Sigmoid colon (tissue), 7 donors: ENCODE results near the gene KLHL42. TPM values are rescaled to one million over a fixed set of nuclear protein-coding genes. Genes with fewer than 3 reads are reported as not detected.
"Not testable (repeated sequence)": the region's sequence is repeated elsewhere in the genome, so short reads cannot be mapped to it uniquely, and the experiment has no call there.

Experiments used
- DNase-seq: peaks from one replicate; pipeline ENCODE4 v3.0.0-alpha.2; 2019
- H3K27ac ChIP-seq, 4 donors: fragments of 200-600 bp; sonication (generic); one replicate each; pipeline ENCODE4 v1.5.1; 2016 to 2019; ENCODE audit warnings: mild to moderate bottlenecking in 1 of 4
- H3K27me3 ChIP-seq, 3 donors: fragments of 200-600 bp; sonication (generic); one replicate each; pipeline ENCODE4 v1.5.1; 2019; ENCODE audit warnings: mild to moderate bottlenecking in 1 of 3
- H3K36me3 ChIP-seq, 4 donors: fragments of 200-600 bp; sonication (generic); one replicate each; pipeline ENCODE4 v1.5.1; 2016 to 2019
- H3K4me1 ChIP-seq, 4 donors: fragments of 200-600 bp; sonication (generic); one replicate each; pipeline ENCODE4 v1.5.1; 2017 to 2019
- H3K4me3 ChIP-seq, 4 donors: fragments of 200-600 bp; sonication (generic); one replicate each; pipeline ENCODE4 v1.5.1; 2017 to 2019; ENCODE audit warnings: mild to moderate bottlenecking in 2 of 4, moderate library complexity in 1 of 4
- H3K9me3 ChIP-seq, 4 donors: fragments of 200-600 bp in 3 of 4; sonication (generic) in 3 of 4; one replicate each; pipeline versions ENCODE4 v1.5.1 to v1.6.1; 2013 to 2019
- CTCF ChIP-seq, 4 experiments: fragments of 450-650 bp in 3 of 4; fragments of 200-600 bp in 1 of 4; IDR thresholded peaks; one replicate each; pipeline ENCODE4 v1.5.1; 2016 to 2019; ENCODE audit warnings: antibody characterized with exemption in 4 of 4, mild to moderate bottlenecking in 3 of 4, moderate library complexity in 2 of 4
- EP300 ChIP-seq, 4 donors: sonication (generic); formaldehyde crosslinking; IDR thresholded peaks; one replicate each; pipeline ENCODE4 v1.6.1; 2017; ENCODE audit warnings: antibody characterized with exemption in 4 of 4
- POLR2A ChIP-seq, 2 donors: fragments of 450-650 bp; IDR thresholded peaks; one replicate each; pipeline ENCODE4 v1.6.1; 2016; ENCODE audit warnings: antibody characterized with exemption in 2 of 2, mild to moderate bottlenecking in 2 of 2, moderate library complexity in 2 of 2
- POLR2AphosphoS5 ChIP-seq, 4 donors: sonication (generic); formaldehyde crosslinking; IDR thresholded peaks; one replicate each; pipeline ENCODE4 v1.6.1; 2017; ENCODE audit warnings: antibody characterized with exemption in 4 of 4
- WGBS, 2 donors: extraction: QIAGEN DNeasy Blood & Tissue Kit; methylation state at CpG; one replicate each; pipeline ENCODE4 v1.1.7; 2013; 5-methylcytosine and 5-hydroxymethylcytosine counted together
- intact Hi-C: fragments of 100-400 bp; cut with DNase I; formaldehyde crosslinking; loops from one replicate; pipeline ENCODE4 v1.15.1; 2023
- polyA plus RNA-seq, 3 donors: library from polyadenylated mRNA; stranded (reverse); fragments of 200-250 nt; gene quantifications; one replicate each; pipeline ENCODE4 v1.2.3, GENCODE V29; 2013
- small RNA-seq, 3 donors: library from RNA; depleted of rRNA; stranded (forward); fragments of <200 nt; gene quantifications; one replicate each; pipeline ENCODE3, GENCODE V24; 2016
- total RNA-seq, 4 donors: library from RNA; depleted of rRNA; stranded (reverse); fragments of >200 nt; gene quantifications; one replicate each; pipeline ENCODE4 v1.1.0, GENCODE V29; 2016
- donor health status: healthy with polysubstance abuse.
- donor health status: Bipolar disorder and iron deficiency.
- donor health status: healthy.

KLHL42 gene
- total and polyA plus RNA-seq, 7 donors = 3.6 to 78.1 (median 60.7) TPM

DNA sequence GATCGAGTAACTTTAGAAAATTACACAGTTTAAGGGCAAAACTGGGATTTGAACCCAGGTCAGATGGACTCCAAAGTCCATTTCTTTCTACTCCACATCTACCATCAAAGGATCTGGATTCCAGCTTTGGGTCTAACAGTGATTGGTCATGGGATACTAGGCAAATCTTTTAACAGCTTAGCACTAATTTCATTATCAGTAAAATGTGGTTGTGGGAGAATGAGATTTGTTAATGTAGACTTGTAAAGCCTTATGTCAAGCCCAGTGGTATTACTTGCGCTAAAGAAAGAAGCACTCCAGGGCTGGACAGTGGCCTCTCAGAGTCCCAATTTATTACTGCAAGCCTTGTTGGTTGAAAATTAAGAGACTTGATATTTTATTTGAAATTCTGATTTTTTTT, 65.2 kb downstream of the KLHL42 start:
- Histone ChIP-seq H3K36me3 (no peaks in the 10 kb centered on the region), H3K4me1 (no peaks in the 10 kb centered on the region), H3K27ac (no peak overlapping the region), H3K27me3 (no peaks in the 10 kb centered on the region), H3K9me3 (no peaks in the 10 kb centered on the region), H3K4me3 (no peak overlapping the region)
- DNase-seq = no peak
- intact Hi-C loops = no loop called here
- WGBS, 2 donors = 92 to 94% methylated on average over 2 of the region's 2 CpGs
- TF ChIP-seq POLR2AphosphoS5 (IDR thresholded peaks at IDR 0.05) (no peak), POLR2A (IDR thresholded peaks at IDR 0.05) (no peak), CTCF (IDR thresholded peaks at IDR 0.05) (no peak), EP300 (IDR thresholded peaks at IDR 0.05) (no peak)

DNA sequence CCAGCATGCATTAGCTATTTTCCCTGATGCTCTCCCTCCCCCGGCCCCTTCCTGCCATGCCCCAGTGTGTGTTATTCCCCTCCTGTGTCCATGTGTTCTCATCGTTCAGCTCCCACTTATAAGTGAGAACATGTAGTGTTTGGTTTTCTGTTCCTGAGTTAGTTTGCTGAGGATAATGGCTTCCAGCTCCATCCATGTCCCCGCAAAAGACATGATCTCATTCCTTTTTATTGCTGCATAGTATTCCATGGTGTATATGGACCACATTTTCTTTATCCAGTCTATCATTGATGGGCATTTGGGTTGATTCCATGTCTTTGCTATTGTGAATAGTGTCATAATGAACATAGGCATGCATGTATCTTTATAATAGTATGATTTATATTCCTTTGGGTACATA, 65.7 kb downstream of the KLHL42 start:
- H3K27me3 ChIP-seq, intact Hi-C loops, H3K27ac ChIP-seq, DNase-seq, H3K4me3 ChIP-seq, H3K36me3 ChIP-seq, H3K4me1 ChIP-seq, H3K9me3 ChIP-seq: not testable (repeated sequence)
- 95 to 96% methylated on average over 3 of the region's 3 CpGs for WGBS, 2 donors

- H3K4me1 ChIP-seq, H3K27ac ChIP-seq, H3K4me3 ChIP-seq, H3K27me3 ChIP-seq, H3K9me3 ChIP-seq, DNase-seq, H3K36me3 ChIP-seq, intact Hi-C loops: not testable (repeated sequence)
- 98% methylated on average over 2 of the region's 2 CpGs for WGBS, 2 donors
Observed at GRCh38 chr12:27847293-27847692, 67.3 kb downstream of the KLHL42 start.

GRCh38 chr12:27851311-27851710, 71.3 kb downstream of the KLHL42 start:
- intact Hi-C loops = no loop called here
- H3K36me3 ChIP-seq = no peaks in the 10 kb centered on the region
- DNase-seq = no peak
- H3K4me1 ChIP-seq = no peaks in the 10 kb centered on the region
- H3K4me3 ChIP-seq = no peak overlapping the region
- no peak overlapping the region for H3K27ac ChIP-seq
- H3K9me3 ChIP-seq = no peaks in the 10 kb centered on the region
- no peaks in the 10 kb centered on the region for H3K27me3 ChIP-seq
- no peak for TF ChIP-seq EP300 (IDR thresholded peaks at IDR 0.05)
- no peak for TF ChIP-seq POLR2AphosphoS5 (IDR thresholded peaks at IDR 0.05)
- TF ChIP-seq POLR2A (IDR thresholded peaks at IDR 0.05) = no peak
- TF ChIP-seq CTCF (IDR thresholded peaks at IDR 0.05) = no peak

GRCh38 chr12:27852117-27852516, 72.1 kb downstream of the KLHL42 start:
- H3K4me1 ChIP-seq = no peaks in the 10 kb centered on the region
- TF ChIP-seq EP300 (IDR thresholded peaks at IDR 0.05) = no peak
- no peak for TF ChIP-seq CTCF (IDR thresholded peaks at IDR 0.05)
- TF ChIP-seq POLR2A (IDR thresholded peaks at IDR 0.05) = no peak
- no peak for TF ChIP-seq POLR2AphosphoS5 (IDR thresholded peaks at IDR 0.05)
- intact Hi-C loops = no loop called here
- DNase-seq = no peak
- H3K9me3 ChIP-seq = no peaks in the 10 kb centered on the region
- no peaks in the 10 kb centered on the region for H3K36me3 ChIP-seq
- no peak overlapping the region for H3K27ac ChIP-seq
- no peaks in the 10 kb centered on the region for H3K27me3 ChIP-seq
- H3K4me3 ChIP-seq = no peak overlapping the region

Small RNA genes lying within 50 kb of the gene (small RNA-seq; reads per million reads assigned to genes)
- gene RF00019 = 0 reads per million in 3 donors
- 0 reads per million in 3 donors for gene RF02271

Other genes with a start within 250 kb of the KLHL42 start
- gene REP15, start 83.8 kb upstream of the KLHL42 start, total RNA-seq = 1 to 10 TPM in 2 of 4 donors, under 1 TPM in 2; 0.54 to 1.7 (median 0.95) TPM
- gene REP15, start 83.8 kb upstream of the KLHL42 start, polyA plus RNA-seq = 100 to 1,000 TPM in 2 of 3 donors, 10 to 100 TPM in 1; 33.4 to 251 (median 187) TPM
- gene MRPS35, start 69.4 kb upstream of the KLHL42 start, total RNA-seq = 10 to 100 TPM; 34.3 to 53.5 (median 46.9) TPM
- 10 to 100 TPM; 62.5 to 98.3 (median 64.9) TPM for gene MRPS35, start 69.4 kb upstream of the KLHL42 start, polyA plus RNA-seq
- gene MANSC4, start within 50 bp of the KLHL42 start, total RNA-seq = not detected
- not detected for gene MANSC4, start within 50 bp of the KLHL42 start, polyA plus RNA-seq
- 1 to 10 TPM in 2 of 4 donors, under 1 TPM in 2; 0.83 to 7.5 (median 2.7) TPM for gene PTHLH, start 192.5 kb downstream of the KLHL42 start, total RNA-seq
- gene PTHLH, start 192.5 kb downstream of the KLHL42 start, polyA plus RNA-seq = under 1 TPM in 1 of 3 donors, not detected in 2; 0.55 TPM